BJ (cell line): Measurements from ENCODE around the gene CRYBG2. TPM values are rescaled to one million over a fixed set of nuclear protein-coding genes. Genes with fewer than 3 reads are reported as not detected.
"Not testable (repeated sequence)": the region's sequence is repeated elsewhere in the genome, so short reads cannot be mapped to it uniquely, and the experiment has no call there.

Source experiments
- CTCF ChIA-PET: fragments of 350-600 bp; formaldehyde crosslinking; extraction: SDS; loops from one replicate; lab custom pipeline; 2021; ENCODE audit warnings: antibody characterized with exemption, inconsistent platforms; lab: Yijun Ruan, JAX
- POLR2A ChIA-PET: fragments of 300-600 bp; sonication (Branson Sonifier 250); formaldehyde crosslinking; extraction: SDS; loops from one replicate; lab custom pipeline; 2021; ENCODE audit warnings: antibody characterized with exemption; lab: Charles Lee
- DNase-seq: peaks from one replicate; pipeline ENCODE4 v3.0.0-alpha.2; 2011; ENCODE audit warnings: low read depth
- H3K27me3 ChIP-seq: 2 replicates; pipeline ENCODE4 v1.6.0; 2011; ENCODE audit warnings: low read length; ENCODE audit not compliant: control insufficient read depth, insufficient read depth
- H3K36me3 ChIP-seq: 2 replicates; pipeline ENCODE4 v1.5.1; 2011; ENCODE audit warnings: low read length; ENCODE audit not compliant: control insufficient read depth, insufficient read depth
- H3K4me3 ChIP-seq: 2 replicates; pipeline ENCODE4 v1.5.1; 2011; ENCODE audit warnings: low read depth, mild to moderate bottlenecking, control low read depth, low read length
- CTCF ChIP-seq: IDR thresholded peaks from 2 replicates; pipeline ENCODE4 v1.5.1; 2011; ENCODE audit warnings: low read depth, mild to moderate bottlenecking, control low read depth, inconsistent platforms, low read length, moderate library complexity; ENCODE audit not compliant: insufficient read depth
- polyA plus RNA-seq: library from polyadenylated mRNA; depleted of rRNA; stranded (reverse); fragments of >200 nt; gene quantifications from 2 replicates; pipeline ENCODE4 v1.2.3, GENCODE V29; 2011

CRYBG2 gene
- polyA plus RNA-seq, 1 experiment, result 0.44 TPM

- H3K4me3 ChIP-seq, result peak overlapping the region; percentile 61
- ChIA-PET CTCF (interaction anchor here (0.8 to 1.4 kb wide), 3 partner anchors 27 to 81 kb away, joined by 3 to 8 read pairs (median 6); no protein-coding TSS in a partner anchor), POLR2A (no interaction called here)
- no peak for TF ChIP-seq CTCF
- no peak for DNase-seq
- H3K27me3 ChIP-seq, result peaks cover 8% of the 10 kb centered on the region; the same call in 1 of the 2 replicates
- no peaks in the 10 kb centered on the region for H3K36me3 ChIP-seq
Observed at GRCh38 chr1:26335774-26336476, 18.0 kb downstream of the CRYBG2 start.

GRCh38 chr1:26333312-26333711 lies 20.6 kb downstream of the CRYBG2 start:
- H3K4me3 ChIP-seq, POLR2A ChIA-PET, H3K36me3 ChIP-seq, DNase-seq, H3K27me3 ChIP-seq: not testable (repeated sequence)
- CTCF ChIA-PET, result interaction anchor here (0.6 to 1.4 kb wide), 3 partner anchors 12 to 325 kb away, joined by 3 to 5 read pairs (median 4); no protein-coding TSS in a partner anchor

GRCh38 chr1:26330276-26330675 lies 23.7 kb downstream of the CRYBG2 start:
- TF ChIP-seq CTCF, result no peak
- Histone ChIP-seq H3K27me3 (0 out of 2 replicates have a peak, but pooled peaks cover 1% of the 10 kb centered on the region), H3K4me3 (no peak overlapping the region), H3K36me3 (no peaks in the 10 kb centered on the region)
- CTCF ChIA-PET, result interaction anchor here (0.9 to 1.7 kb wide), 4 partner anchors 9 to 50 kb away, joined by 3 to 9 read pairs (median 5); partner anchors contain the start of gene SH3BGRL3
- DNase-seq, result no peak
- POLR2A ChIA-PET, result no interaction called here

GRCh38 chr1:26329380-26329779 lies 24.6 kb downstream of the CRYBG2 start:
- H3K4me3 ChIP-seq, DNase-seq, H3K36me3 ChIP-seq, H3K27me3 ChIP-seq, POLR2A ChIA-PET: not testable (repeated sequence)
- CTCF ChIA-PET, result interaction anchor here (1.4 to 1.7 kb wide), 2 partner anchors 8 to 35 kb away, joined by 7 to 9 read pairs; no protein-coding TSS in a partner anchor

- POLR2A ChIA-PET, result no interaction called here
- H3K27me3 ChIP-seq, result 0 out of 2 replicates have a peak, but pooled peaks cover 3% of the 10 kb centered on the region
- CTCF ChIA-PET, result no interaction called here
- no peak overlapping the region for H3K4me3 ChIP-seq
- H3K36me3 ChIP-seq, result no peaks in the 10 kb centered on the region
- no peak for DNase-seq
- TF ChIP-seq CTCF, result no peak
Observed at GRCh38 chr1:26328597-26328996, 25.3 kb downstream of the CRYBG2 start.

- POLR2A ChIA-PET, result no interaction called here
Observed at GRCh38 chr1:26327956-26328362, 26.0 kb downstream of the CRYBG2 start.

More at GRCh38 chr1:26327956-26328362, 26.0 kb downstream of the CRYBG2 start:
- DNase-seq, result no peak
- no peak for TF ChIP-seq CTCF
- Histone ChIP-seq H3K36me3 (no peaks in the 10 kb centered on the region), H3K4me3 (no peak overlapping the region), H3K27me3 (0 out of 2 replicates have a peak, but pooled peaks cover 3% of the 10 kb centered on the region)
- CTCF ChIA-PET, result interaction anchor here (0.6 to 2.0 kb wide), 3 partner anchors 43 to 53 kb away, joined by 3 to 6 read pairs (median 4); partner anchors contain the start of gene SH3BGRL3
